NT2/D1 (cell line): ENCODE data around the gene GRIN3B.

Source experiments
- DNase-seq: peaks from one replicate; pipeline ENCODE4 v3.0.0-alpha.2; 2011; ENCODE audit warnings: low read depth, low spot score
- H3K27me3 ChIP-seq: 2 replicates; pipeline ENCODE4 v1.6.0; 2011; ENCODE audit warnings: mild to moderate bottlenecking; ENCODE audit not compliant: insufficient read length, insufficient read depth
- H3K36me3 ChIP-seq: 2 replicates; pipeline ENCODE4 v1.6.1; 2011; ENCODE audit warnings: mild to moderate bottlenecking, low read length, mixed read lengths; ENCODE audit not compliant: insufficient read depth, insufficient read length
- H3K4me1 ChIP-seq: 2 replicates; pipeline ENCODE4 v1.5.1; 2011; ENCODE audit not compliant: insufficient read depth, insufficient read length
- H3K4me3 ChIP-seq: 2 replicates; pipeline ENCODE4 v1.5.1; 2011; ENCODE audit warnings: low read depth; ENCODE audit not compliant: insufficient read length
- H3K9ac ChIP-seq: 2 replicates; pipeline ENCODE4 v1.6.0; 2011; ENCODE audit warnings: low read depth; ENCODE audit not compliant: insufficient read length
- H3K9me3 ChIP-seq: 2 replicates; pipeline ENCODE4 v1.5.1; 2011; ENCODE audit warnings: mild to moderate bottlenecking, low read length; ENCODE audit not compliant: insufficient read depth
- SUZ12 ChIP-seq: IDR thresholded peaks from 2 replicates; pipeline ENCODE4 v1.6.1; 2011; ENCODE audit not compliant: insufficient read length, insufficient read depth; ENCODE audit errors: extremely low read depth
- YY1 ChIP-seq: IDR thresholded peaks from 2 replicates; pipeline ENCODE4 v1.6.1; 2011; ENCODE audit not compliant: insufficient read length, insufficient read depth
- ZNF274 ChIP-seq: IDR thresholded peaks from 2 replicates; pipeline ENCODE4 v1.6.1; 2011; ENCODE audit warnings: mild to moderate bottlenecking, low read depth, low read length

Gene GRIN3B

GRCh38 chr19:1010586-1011510, 10.6 kb downstream of the GRIN3B start:
- TF ChIP-seq YY1, result no peak
- no peak overlapping the region for H3K9ac ChIP-seq
- no peaks in the 10 kb centered on the region for H3K9me3 ChIP-seq
- no peak overlapping the region for H3K4me3 ChIP-seq
- peaks cover 14% of the 10 kb centered on the region for H3K4me1 ChIP-seq
- peaks cover 85% of the 10 kb centered on the region for H3K36me3 ChIP-seq
- DNase-seq, result no peak
- no peaks in the 10 kb centered on the region for H3K27me3 ChIP-seq

- H3K36me3 ChIP-seq, result peaks cover 88% of the 10 kb centered on the region
- no peak for DNase-seq
- no peaks in the 10 kb centered on the region for H3K27me3 ChIP-seq
- TF ChIP-seq SUZ12, result no peak
- TF ChIP-seq YY1, result no peak
- TF ChIP-seq ZNF274, result no peak
- H3K9ac ChIP-seq, result no peak overlapping the region
- no peaks in the 10 kb centered on the region for H3K9me3 ChIP-seq
- H3K4me3 ChIP-seq, result no peak overlapping the region
- peaks cover 22% of the 10 kb centered on the region for H3K4me1 ChIP-seq
These were observed 11.7 kb downstream of the GRIN3B start for GRCh38 chr19:1011831-1012333.

DNA sequence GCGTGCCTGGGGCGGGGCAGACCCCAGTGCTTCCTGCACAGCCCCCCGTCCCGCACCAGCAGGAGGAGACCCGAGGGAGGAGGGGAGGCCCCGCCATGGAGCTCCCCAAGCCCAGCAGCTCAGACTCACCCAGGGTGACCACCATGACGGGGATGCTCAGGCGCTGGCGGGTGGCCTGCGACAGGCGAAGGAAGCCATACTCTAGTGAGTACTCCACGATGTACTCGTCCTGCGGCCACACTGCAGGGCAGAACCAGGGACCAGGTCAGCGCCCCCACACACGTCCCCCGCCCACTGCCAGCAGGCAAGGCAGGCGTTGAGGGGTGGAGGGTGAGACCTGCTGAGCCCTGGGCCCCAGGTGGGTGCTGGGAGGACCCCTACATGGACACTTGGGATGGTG, 12.1 kb downstream of the GRIN3B start:
- TF ChIP-seq YY1 (no peak), SUZ12 (no peak), ZNF274 (no peak)
- H3K36me3 ChIP-seq, result peaks cover 84% of the 10 kb centered on the region

GRCh38 chr19:1013218-1013617, 13.0 kb downstream of the GRIN3B start:
- H3K27me3 ChIP-seq, result no peaks in the 10 kb centered on the region
- H3K9me3 ChIP-seq, result no peaks in the 10 kb centered on the region
- peaks cover 87% of the 10 kb centered on the region for H3K36me3 ChIP-seq
- no peak overlapping the region for H3K4me3 ChIP-seq
- H3K9ac ChIP-seq, result no peak overlapping the region
- DNase-seq, result no peak
- H3K4me1 ChIP-seq, result peaks cover 34% of the 10 kb centered on the region
- TF ChIP-seq YY1, result no peak
- no peak for TF ChIP-seq ZNF274
- TF ChIP-seq SUZ12, result no peak

More for the DNA sequence above, 12.1 kb downstream of the GRIN3B start:
- Histone ChIP-seq H3K4me3 (no peak overlapping the region), H3K4me1 (peaks cover 27% of the 10 kb centered on the region), H3K27me3 (no peaks in the 10 kb centered on the region), H3K9ac (no peak overlapping the region), H3K9me3 (no peaks in the 10 kb centered on the region)
- DNase-seq, result no peak

- peak overlapping the region; percentile 42 for H3K9ac ChIP-seq
- TF ChIP-seq YY1 (no peak), ZNF274 (no peak), SUZ12 (no peak)
- no peak for DNase-seq
- H3K4me3 ChIP-seq, result no peak overlapping the region
- no peaks in the 10 kb centered on the region for H3K9me3 ChIP-seq
- H3K36me3 ChIP-seq, result peaks cover 87% of the 10 kb centered on the region
- peaks cover 43% of the 10 kb centered on the region for H3K4me1 ChIP-seq
- no peaks in the 10 kb centered on the region for H3K27me3 ChIP-seq
These were observed 14.2 kb downstream of the GRIN3B start for GRCh38 chr19:1014161-1015060.

GRCh38 chr19:1015061-1015781, 15.0 kb downstream of the GRIN3B start:
- peak overlapping the region; percentile 61 for H3K9ac ChIP-seq
- no peak for TF ChIP-seq YY1
- no peak for TF ChIP-seq ZNF274
- no peak for TF ChIP-seq SUZ12
- H3K27me3 ChIP-seq, result no peaks in the 10 kb centered on the region
- peaks cover 87% of the 10 kb centered on the region for H3K36me3 ChIP-seq
- H3K4me3 ChIP-seq, result no peak overlapping the region
- no peak for DNase-seq
- H3K9me3 ChIP-seq, result no peaks in the 10 kb centered on the region
- peaks cover 45% of the 10 kb centered on the region for H3K4me1 ChIP-seq
